LNCaP clone FGC (cell line): ENCODE results near the gene CHST1.

Experiments
- DNase-seq: peaks from one replicate; pipeline ENCODE4 v3.0.0-alpha.2; 2011; ENCODE audit warnings: low read depth
- H3K4me3 ChIP-seq: 2 replicates; pipeline ENCODE4 v1.5.1; 2011; ENCODE audit warnings: mild to moderate bottlenecking, low read depth, low read length, control low read depth
- TF ChIP-seq, protein P1 (sequence below): IDR thresholded peaks from 2 replicates; pipeline ENCODE4 v1.5.1; 2012; ENCODE audit warnings: mild to moderate bottlenecking; ENCODE audit not compliant: control insufficient read depth, insufficient read depth; ENCODE audit errors: extremely low read depth

The CHST1 gene

DNA sequence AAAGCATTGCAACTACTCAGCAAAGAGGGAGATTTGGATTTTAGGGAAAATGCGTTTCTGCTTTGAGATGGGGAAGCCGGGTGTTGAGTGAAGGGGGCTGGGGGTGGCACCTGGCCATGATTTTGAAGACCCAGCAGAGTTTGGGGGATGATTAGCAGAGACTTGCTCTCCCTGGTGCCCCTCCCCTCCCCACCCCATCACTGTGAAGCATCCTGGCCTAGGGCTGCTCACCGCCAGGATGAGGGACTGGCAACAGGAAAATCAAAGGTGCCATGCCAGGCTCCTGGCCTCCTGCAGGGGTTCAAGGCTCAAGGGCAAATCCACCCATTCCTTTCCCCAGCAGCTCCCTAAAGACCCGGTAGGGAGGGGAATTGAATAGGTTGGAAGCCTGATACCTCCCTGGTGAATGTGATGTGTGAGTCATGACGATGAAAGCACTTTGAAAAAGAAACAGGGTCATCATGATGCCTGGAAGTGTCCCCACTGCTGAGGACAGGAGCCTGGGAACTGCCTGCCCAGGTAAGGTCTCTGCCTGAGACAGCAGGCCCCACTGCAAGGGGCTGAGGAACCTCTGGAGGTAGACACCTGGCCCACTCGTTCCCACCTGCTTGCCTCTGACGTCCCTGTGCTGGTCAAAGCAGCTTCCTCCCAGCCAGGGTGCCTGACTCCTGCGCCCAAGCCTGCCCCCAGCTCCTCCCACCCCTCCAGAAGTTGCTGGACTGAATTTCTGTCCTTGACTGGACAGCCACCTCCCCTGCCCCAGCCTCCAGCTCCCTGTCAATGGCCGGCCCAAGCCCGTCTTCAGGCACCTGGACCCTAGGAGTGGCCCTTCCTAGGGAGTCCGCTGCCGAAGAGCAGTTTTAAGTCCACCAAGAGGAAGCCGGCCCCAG, 1.7 kb downstream of the CHST1 start:
- no peak for DNase-seq
- H3K4me3 ChIP-seq, result no peak overlapping the region
- TF ChIP-seq, protein P1, sequence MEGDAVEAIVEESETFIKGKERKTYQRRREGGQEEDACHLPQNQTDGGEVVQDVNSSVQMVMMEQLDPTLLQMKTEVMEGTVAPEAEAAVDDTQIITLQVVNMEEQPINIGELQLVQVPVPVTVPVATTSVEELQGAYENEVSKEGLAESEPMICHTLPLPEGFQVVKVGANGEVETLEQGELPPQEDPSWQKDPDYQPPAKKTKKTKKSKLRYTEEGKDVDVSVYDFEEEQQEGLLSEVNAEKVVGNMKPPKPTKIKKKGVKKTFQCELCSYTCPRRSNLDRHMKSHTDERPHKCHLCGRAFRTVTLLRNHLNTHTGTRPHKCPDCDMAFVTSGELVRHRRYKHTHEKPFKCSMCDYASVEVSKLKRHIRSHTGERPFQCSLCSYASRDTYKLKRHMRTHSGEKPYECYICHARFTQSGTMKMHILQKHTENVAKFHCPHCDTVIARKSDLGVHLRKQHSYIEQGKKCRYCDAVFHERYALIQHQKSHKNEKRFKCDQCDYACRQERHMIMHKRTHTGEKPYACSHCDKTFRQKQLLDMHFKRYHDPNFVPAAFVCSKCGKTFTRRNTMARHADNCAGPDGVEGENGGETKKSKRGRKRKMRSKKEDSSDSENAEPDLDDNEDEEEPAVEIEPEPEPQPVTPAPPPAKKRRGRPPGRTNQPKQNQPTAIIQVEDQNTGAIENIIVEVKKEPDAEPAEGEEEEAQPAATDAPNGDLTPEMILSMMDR, result no peak

DNA sequence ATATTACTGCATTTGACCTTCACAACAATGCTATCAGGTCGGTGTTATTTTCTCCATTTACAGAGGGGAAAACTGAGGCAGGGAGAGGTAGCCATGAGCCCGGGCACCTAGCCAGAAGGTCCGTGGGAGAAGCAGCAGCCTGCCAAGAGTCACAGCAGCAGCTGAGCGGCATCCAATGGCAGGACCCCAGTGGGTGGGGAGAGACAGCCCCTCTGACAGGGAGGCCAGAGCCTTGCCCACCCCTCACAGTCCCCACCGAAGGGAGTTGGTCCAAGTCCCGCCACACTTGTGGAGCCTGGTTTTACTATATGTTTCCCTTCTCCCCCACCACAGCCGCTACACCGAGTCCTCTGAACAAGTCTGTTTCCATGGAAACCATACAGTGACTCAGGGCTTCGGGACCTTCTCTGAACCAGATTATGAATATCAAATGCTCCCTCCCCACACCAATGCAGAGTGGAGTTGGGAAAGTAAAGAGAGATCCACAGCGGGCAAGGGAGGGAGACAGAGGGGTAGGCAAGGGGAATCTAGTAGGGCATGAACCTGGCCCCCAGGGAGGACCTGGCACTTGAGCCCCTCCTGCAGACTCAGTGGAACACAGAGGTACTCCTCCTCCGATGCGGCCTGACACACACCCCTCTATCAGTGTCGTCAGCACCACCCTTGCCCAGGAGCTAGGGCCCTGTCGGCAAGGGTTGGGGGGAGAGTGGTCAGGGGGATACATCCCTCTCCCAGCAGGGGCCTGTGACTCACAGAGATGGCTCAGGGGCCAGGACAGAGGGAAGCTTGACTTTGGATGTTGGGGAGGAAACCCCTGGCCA, 2.5 kb downstream of the CHST1 start:
- no peak overlapping the region for H3K4me3 ChIP-seq
- TF ChIP-seq, protein P1, result no peak
- DNase-seq, result no peak

DNA sequence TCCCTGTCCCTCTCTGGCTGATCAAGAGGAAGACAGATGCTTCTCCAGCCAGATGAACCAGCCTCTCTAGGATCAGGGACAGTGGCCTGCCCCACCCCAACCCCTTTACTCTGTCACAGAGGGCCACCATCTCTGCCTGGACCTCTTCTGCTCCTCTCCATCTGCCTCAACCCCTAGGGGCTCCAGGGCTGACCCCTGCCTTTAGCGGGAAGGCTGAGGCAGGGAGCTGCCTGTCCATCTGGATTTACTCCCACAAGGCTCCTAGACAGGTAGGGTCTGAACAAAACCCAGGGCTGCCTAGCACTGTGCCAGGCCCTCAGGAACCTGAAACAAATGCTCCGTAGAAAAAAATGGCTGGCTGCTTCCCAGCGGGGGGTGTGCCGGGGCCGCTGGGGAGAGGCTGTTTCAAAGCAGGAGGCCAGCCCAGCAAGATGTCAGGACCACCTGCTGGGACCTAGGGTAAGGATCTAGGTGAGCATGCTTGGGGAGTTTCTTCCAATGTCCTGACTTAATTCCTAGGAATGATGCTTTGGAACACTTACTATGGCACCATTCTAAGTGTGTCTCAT, 3.2 kb downstream of the CHST1 start:
- TF ChIP-seq, protein P1, result no peak
- no peak for DNase-seq

DNA sequence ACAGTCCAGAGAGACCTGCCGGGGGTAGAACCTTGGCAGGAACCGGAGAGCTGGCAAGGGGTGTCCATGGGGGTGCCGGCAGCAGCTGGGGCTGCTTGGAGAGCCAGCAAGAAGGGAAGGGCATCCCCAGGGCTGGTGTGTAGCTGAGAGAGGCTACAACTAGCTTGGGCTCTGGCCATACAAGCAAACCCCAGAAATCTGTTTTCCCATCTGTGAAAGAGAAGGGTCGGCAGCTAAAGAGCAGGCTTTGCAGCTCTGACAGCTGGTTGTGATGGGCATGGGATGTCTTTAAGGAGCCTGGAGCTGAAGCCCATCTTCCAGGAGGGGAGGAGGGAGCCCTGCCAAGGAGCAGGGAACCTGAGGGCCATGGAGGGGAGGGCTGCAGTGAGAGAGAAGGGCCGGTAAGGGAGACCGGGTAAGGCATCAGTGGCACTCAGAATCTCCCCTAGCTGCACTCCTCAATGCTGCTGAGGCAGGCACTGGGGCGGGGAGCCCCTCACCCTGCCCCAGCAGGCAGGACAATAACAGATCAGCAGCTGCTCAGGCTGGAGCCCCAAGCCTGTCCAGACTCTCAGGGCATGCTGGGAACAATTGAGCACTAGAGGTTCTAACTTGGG, 3.9 kb downstream of the CHST1 start:
- TF ChIP-seq, protein P1, result no peak
- H3K4me3 ChIP-seq, result no peak overlapping the region
- no peak for DNase-seq

More for the DNA sequence above, 3.2 kb downstream of the CHST1 start:
- H3K4me3 ChIP-seq, result no peak overlapping the region

DNA sequence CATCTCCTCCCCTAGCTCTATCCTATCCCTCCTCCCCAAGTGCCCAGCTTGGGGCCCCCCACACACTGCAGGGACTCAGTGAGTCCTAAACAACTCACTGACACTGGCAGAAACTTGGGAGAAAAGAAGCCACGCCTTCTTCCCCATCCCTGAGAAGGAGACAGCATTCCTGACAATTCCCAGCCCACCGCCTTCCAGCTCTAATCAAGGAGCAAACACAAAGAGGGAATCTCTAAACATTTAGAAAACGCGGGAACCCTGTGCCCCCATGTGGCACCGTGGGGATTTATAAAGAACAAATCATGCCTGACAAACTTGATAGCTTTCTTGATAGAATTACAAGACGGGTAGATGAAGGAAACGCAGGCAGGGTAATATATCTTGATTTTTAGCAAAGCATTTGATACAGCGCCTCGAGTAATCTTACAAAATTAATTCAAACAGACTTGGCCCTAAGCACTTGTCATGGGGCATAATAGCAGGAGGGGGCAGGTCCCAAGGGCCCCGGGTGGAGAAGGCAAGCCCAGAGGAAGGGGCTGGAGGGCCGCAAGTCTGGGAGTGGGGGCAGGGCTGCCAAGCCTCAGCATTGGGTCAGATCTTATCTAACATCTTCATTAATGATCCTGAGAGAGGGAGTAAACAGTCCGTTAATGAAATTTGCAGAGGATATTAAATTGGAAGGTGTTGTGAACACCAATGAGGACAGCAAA, 4.5 kb downstream of the CHST1 start:
- H3K4me3 ChIP-seq, result no peak overlapping the region
- TF ChIP-seq, protein P1, result no peak
- no peak for DNase-seq

DNA sequence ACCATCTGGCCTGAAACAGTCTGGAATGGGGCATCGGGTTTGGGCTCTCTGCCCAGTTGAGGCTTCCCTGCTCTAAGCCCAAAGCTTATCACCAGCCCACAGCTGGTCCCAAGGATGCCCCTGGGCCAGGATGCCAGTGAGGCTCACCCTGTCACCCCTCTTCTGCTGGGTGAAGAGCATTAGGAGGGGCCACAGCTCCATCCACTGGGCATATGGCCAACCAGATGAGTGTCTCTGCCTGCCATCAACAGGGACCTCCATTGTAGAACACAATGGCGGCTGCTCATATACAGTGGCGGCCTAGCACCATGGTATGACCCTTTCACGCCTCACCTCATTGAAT, 5.6 kb downstream of the CHST1 start:
- H3K4me3 ChIP-seq, result no peak overlapping the region
- no peak for DNase-seq
- TF ChIP-seq, protein P1, result no peak
